DLD1 (cell line): ENCODE results near the gene TSPAN13.

Experiments
- in situ Hi-C: cut with HindIII; loops from 2 replicates; pipeline ENCODE4 v1.10.0; 2017; ENCODE audit warnings: low sequenced_read_pairs

TSPAN13 gene

DNA sequence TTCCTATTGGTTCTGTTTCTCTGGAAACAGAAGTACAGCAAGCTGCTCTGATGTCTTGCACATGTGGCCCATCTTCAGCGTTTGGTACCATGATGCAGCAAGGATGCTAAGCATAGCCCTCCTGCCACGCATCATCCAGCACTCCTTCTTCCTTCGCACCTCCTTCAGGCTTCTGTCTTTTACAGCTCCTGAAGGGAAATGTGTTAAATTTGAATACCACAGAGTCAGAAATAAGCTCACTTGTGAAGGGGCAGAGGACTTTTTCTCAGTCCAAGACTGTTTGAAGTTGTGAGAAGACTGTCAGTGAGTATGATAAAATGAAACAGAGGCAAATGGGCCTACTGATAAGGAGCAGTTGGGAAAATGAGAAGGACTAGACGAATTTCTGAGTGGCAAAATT is 20.7 kb downstream of the TSPAN13 start:
- in situ Hi-C loops: no loop called here

DNA sequence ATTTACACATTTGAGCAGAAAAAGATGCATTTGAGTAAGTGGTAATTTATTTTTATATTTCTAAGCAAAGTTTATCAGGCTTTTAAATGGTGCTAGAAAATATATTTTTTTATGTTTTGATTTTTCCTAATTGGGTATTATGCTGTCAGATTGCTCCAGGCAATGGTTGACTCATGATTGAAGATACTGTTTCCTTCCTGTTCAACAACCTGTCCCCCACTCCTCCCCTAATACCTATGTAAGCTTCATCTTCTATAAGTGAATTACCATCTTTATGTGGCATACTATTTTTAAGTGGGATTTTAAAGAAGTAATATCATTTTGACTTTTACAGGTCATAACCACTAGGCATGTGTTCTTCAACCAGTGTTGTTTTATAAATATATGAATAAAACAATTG is 21.4 kb downstream of the TSPAN13 start:
- in situ Hi-C loops: no loop called here

- in situ Hi-C loops: no loop called here
Observed at GRCh38 chr7:16776053-16776452, 22.5 kb downstream of the TSPAN13 start.

DNA sequence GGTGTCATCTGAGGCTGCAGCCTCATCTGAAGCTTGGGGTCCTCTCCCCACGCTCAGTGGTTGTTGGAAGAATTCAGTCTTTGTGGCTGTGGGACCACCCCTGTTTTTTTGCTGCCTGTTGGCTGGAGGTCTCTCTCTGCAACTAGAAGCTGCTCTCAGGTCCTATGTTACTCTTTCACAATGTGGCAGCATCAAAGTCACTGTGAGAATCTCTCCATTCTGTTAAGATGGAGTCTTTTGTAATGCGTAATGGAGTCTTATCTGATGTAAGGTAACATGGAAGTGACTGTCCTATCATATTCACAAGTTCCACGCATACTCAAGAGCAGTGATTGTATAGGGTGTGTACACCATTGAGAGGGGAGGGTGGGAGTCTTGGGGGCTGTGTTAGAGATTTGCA is 24.9 kb downstream of the TSPAN13 start:
- in situ Hi-C loops: no loop called here

DNA sequence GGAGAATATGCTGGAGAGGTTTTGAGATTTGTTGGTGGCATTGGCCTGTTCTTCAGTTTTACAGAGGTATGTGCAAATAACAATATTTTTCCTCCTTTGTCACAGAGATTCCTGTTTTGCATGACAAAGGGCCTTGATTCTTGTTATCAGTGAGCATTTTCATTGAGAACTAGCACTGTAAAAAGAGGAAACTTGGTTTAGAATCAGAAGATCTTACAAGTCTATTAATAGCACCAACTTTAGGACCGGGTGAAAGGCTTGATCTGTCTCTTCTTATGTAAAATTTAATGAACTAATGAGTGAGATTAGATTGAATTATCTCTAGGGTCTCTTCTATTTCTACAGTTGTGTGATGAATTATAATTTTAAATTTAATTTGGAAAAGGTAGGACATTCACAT is 25.5 kb downstream of the TSPAN13 start:
- in situ Hi-C loops: no loop called here

DNA sequence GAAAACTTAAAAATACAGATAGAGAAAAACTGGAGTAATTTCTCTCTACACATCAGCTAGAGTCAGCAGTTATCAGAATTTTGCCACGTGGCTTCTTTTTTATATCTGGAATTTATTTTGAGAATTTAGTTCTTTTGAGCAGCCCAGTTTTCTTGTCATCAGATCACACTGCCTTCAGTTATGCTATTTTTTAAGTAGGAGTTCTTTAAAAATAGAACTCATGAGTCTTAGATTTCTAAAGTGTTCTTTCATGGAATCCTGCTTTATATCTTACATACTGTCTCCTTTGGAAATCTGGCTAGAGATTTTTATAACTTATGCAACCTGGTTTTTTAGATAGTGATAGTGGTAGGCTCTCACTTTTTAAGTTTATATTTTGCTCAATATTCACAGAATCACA is 27.0 kb downstream of the TSPAN13 start:
- in situ Hi-C loops: no loop called here

DNA sequence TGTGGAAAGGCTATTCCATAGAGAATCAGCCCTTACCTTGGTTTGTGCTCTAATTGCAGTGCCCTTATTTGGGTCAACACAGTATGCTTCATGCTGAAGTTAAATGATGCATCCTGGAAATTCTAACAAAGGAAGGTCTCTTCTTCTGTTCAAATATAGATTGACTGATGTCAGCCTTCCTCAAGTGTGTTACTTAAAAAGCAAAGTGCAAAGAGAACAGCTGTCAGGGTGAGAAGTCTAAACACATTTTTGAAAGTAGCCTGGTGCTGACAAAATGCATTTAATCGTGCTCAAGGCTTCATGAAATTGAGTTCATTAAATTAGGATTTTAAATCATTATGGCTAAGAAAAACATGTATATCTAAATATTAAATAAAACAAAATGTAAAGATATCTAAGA is 31.8 kb downstream of the TSPAN13 start:
- in situ Hi-C loops: no loop called here

DNA sequence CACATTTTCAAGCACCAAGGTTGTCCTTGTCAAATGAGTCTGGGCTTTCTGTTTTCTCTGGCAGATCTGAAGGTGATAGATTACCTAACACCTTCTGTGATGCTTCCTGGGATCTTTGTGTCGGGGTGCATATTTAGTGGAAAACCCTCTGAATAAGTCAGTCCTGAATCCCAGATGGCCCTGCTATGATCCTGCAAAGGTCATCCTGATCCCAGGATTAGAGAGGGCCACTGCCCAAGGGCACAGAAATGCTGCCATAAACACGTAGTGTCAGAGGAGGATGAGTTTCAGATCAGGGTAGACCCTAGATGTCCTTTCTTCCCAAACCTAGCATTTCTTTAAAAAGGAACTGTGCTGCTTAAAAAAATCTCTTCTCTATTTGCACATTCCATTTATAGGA is 32.3 kb downstream of the TSPAN13 start:
- in situ Hi-C loops: no loop called here

GRCh38 chr7:16786257-16786656 is 32.7 kb downstream of the TSPAN13 start:
- in situ Hi-C loops: no loop called here

GRCh38 chr7:16787127-16787526 is 33.6 kb downstream of the TSPAN13 start:
- in situ Hi-C loops: no loop called here

GRCh38 chr7:16791071-16791470 is 37.5 kb downstream of the TSPAN13 start:
- in situ Hi-C loops: no loop called here

- in situ Hi-C loops: no loop called here
Observed at GRCh38 chr7:16791905-16792698, 38.5 kb downstream of the TSPAN13 start.

- in situ Hi-C loops: no loop called here
Observed at GRCh38 chr7:16794986-16795385, 41.4 kb downstream of the TSPAN13 start.

DNA sequence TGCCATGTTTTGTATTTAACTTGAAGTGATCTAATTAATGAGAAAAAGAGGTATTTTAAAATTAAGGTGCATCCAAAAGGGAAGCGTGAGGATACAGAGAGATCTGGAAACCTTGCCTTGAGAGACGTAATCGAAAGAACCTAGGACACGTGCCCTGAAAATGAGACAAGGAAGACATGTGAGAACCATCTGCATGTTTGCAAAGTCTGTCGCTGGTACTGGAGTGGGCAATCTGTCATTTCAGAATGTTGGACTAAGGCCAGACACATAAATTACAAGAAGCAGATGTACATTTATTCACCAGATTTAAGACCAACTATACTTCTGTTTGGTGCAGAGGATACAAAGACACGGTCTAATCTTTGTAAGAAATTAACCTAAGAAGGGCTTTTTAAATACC is 42.1 kb downstream of the TSPAN13 start:
- in situ Hi-C loops: no loop called here

GRCh38 chr7:16801111-16801542 is 47.6 kb downstream of the TSPAN13 start:
- in situ Hi-C loops: no loop called here

- in situ Hi-C loops: no loop called here
Observed at GRCh38 chr7:16801579-16801978, 48.0 kb downstream of the TSPAN13 start.

DNA sequence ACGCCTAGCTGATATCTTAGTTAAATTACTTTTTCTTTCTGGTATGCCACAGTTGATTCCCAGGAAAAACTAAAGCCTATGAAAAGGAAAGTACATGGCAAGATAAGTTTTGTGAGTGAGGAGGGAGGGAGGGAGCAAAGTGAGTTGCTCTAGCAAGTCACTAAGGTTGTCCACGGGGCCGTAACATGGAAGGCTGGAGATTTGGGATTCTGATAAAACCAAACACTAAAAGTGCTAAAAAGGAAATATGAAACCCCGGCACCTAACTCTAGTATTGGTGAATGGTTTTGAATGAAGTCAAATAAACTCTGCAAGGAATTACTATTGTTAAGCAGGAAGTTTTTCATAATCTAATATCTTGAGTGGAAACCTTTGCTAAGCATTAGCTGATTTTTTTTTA is 49.6 kb downstream of the TSPAN13 start:
- in situ Hi-C loops: no loop called here

GRCh38 chr7:16803881-16804673 is 50.5 kb downstream of the TSPAN13 start:
- in situ Hi-C loops: no loop called here

DNA sequence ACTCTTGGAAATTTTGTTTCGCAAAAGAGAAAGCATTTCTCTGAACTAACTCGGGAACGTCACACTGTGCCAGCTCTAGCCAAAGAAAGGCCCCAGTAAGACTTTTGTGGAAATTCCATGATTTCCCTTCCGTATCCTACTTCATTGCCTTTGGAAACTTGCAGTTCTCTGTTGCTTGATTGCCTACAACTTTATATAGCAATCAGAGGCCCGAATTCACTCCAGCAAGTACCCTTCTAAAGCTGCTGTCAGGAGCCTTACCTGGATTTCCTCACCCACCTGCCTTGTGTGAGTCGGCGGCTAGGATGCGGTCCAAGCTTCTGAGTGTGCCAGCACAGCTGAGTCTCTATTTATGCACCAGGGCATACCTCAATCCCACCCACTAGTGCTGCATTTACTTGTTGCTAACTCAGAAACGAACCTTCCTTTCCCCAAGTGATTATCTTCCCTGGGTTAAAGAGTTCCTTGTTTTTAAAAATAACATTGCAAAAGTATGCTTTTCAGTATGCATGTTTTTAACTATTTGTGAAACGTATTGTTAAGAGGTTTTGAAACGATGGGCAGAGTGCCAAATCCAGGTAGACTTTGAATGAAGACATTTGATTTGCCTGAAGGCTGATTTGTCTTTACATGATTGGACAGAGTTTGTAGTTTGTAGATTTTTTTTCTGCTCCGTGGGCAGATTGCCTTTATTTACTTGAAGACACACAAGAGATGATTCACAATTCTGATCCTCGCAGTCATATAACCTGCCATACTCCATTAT is 51.3 kb downstream of the TSPAN13 start, which contains the start of gene AGR2:
Gene AGR2 (minus strand): TSS at position 326 of the 766 bp plus-strand sequence. CDS start 3,203 bp downstream, outside the sequence.
- in situ Hi-C loops: no loop called here

DNA sequence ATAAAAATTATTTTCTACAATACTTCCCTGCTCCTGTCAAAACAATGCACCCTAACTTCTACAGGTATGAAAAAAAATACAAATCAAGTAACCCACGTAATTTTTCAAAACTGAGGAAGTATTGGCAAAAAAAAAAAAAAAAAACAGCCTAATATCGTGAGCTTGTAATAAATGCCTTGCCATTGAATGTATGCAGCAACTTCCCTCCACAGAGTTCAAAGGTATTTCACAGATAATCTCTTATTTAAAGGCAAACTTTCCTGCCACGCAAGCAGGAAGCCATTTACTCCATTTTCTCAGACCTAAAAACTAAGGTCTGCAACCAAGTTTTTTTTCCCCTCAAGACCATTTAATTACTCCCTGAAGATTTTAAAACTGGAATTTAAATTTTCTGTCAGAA is 51.9 kb downstream of the TSPAN13 start:
- in situ Hi-C loops: no loop called here

DNA sequence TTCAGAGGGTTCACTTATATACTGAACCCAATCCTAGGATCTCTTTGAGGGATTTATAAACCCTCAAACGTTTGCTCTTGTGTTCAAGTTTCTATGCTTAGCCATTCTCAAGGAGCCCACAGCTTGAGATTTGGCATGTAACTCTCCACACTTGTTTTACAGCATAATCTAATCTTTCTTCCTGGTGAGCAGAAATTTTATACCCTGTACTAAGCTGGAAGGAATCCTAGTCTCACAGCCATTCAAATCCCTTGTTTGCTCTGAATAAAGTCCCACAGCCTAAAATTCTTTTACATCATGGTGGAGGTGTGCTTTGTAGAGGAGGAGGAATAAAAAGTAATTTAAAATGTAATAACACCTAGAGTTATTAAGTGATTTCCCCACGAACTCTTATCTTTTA is 56.6 kb downstream of the TSPAN13 start:
- in situ Hi-C loops: no loop called here
